GM12878 (cell line): Measurements from ENCODE around the gene BIK. TPM values are rescaled to one million over a fixed set of nuclear protein-coding genes. Genes with fewer than 3 reads are reported as not detected.

Source experiments
- ATAC-seq: fragments of 200-7000 bp; cut with Tn5 transposase; 3 replicates; pipeline ENCODE4 v1.9.1; 2020; ENCODE audit warnings: mild to moderate bottlenecking, moderate library complexity
- BruUV-seq: library from RNA; stranded (reverse); fragments of 400-500 nt; replicated peaks from 2 replicates; lab custom pipeline; 2021; lab: Mats Ljungman, UMichigan
- CTCF ChIA-PET: fragments of 300-600 bp; sonication (Branson Sonifier 250); formaldehyde crosslinking; extraction: SDS; loops from one replicate; lab custom pipeline; 2021; ENCODE audit warnings: inconsistent platforms; lab: Yijun Ruan, JAX
- POLR2A ChIA-PET: fragments of 350-600 bp; formaldehyde crosslinking; extraction: SDS; loops from one replicate; lab custom pipeline; 2021; ENCODE audit warnings: inconsistent platforms; lab: Charles Lee
- RAD21 ChIA-PET: fragments of 300-600 bp; sonication (Branson Sonifier 250); formaldehyde crosslinking; loops from one replicate; lab custom pipeline; 2023; ENCODE audit warnings: antibody characterized with exemption; ENCODE audit not compliant: unreplicated experiment; lab: Charles Lee
- SMC1A ChIA-PET: fragments of 300-600 bp; sonication (Branson Sonifier 250); formaldehyde crosslinking; loops from one replicate; lab custom pipeline; 2023; ENCODE audit not compliant: unreplicated experiment, uncharacterized antibody; lab: Charles Lee
- DNase-seq: peaks from one replicate; pipeline ENCODE4 v3.0.0-alpha.2; 2011; ENCODE audit warnings: low read depth, low spot score
- FAIRE-seq: peaks from 3 replicates; lab custom pipeline; 2011; peaks lifted over from hg19 to GRCh38; lab: Jason Lieb, UNC
- H2AFZ ChIP-seq: 2 replicates; pipeline ENCODE4 v1.6.0; 2011; ENCODE audit warnings: low read depth, low read length, control low read depth; ENCODE audit not compliant: control insufficient read depth
- H3K27ac ChIP-seq: 2 replicates; pipeline ENCODE4 v1.5.1; 2011; ENCODE audit warnings: control low read depth; ENCODE audit not compliant: control insufficient read depth, insufficient read depth
- H3K27me3 ChIP-seq, 2 experiments: replicated peaks in 1 of 2; 2 replicates each; pipeline versions ENCODE4 v1.6.0 to v1.6.1; 2011; ENCODE audit warnings: low read length in 1 of 2; ENCODE audit not compliant: control insufficient read depth in 2 of 2, insufficient read depth in 2 of 2
- H3K36me3 ChIP-seq, 2 experiments: 2 replicates each; pipeline ENCODE4 v1.5.1; 2011; ENCODE audit warnings: low read length in 1 of 2; ENCODE audit not compliant: control insufficient read depth in 2 of 2, insufficient read depth in 2 of 2
- H3K4me1 ChIP-seq: 2 replicates; pipeline ENCODE4 v1.6.1; 2011; ENCODE audit warnings: mild to moderate bottlenecking, low read length, moderate library complexity, mixed read lengths; ENCODE audit not compliant: control insufficient read depth, insufficient read depth
- H3K4me2 ChIP-seq: 2 replicates; pipeline ENCODE4 v1.6.0; 2011; ENCODE audit warnings: control low read depth; ENCODE audit not compliant: control insufficient read depth, insufficient read depth
- H3K4me3 ChIP-seq: fragments of 200-600 bp; sonication (generic); 2 replicates; pipeline ENCODE4 v1.5.1; 2016
- H3K79me2 ChIP-seq: 2 replicates; pipeline ENCODE4 v1.6.0; 2011; ENCODE audit warnings: low read length; ENCODE audit not compliant: control insufficient read depth, insufficient read depth
- H3K9ac ChIP-seq: 2 replicates; pipeline ENCODE4 v1.8.0; 2011; ENCODE audit warnings: low read length, control low read depth, mixed read lengths; ENCODE audit not compliant: control insufficient read depth, insufficient read depth
- H3K9me3 ChIP-seq: replicated peaks from 3 replicates; pipeline ENCODE4 v1.5.1; 2011; ENCODE audit warnings: mild to moderate bottlenecking, low read length; ENCODE audit not compliant: control insufficient read depth, insufficient read depth
- H4K20me1 ChIP-seq: 2 replicates; pipeline ENCODE4 v1.6.0; 2011; ENCODE audit not compliant: control insufficient read depth, insufficient read depth
- BCL11A ChIP-seq: IDR thresholded peaks from 2 replicates; pipeline ENCODE4 v1.6.1; 2011; ENCODE audit warnings: low read depth, low read length
- BRCA1 ChIP-seq: IDR thresholded peaks from 2 replicates; pipeline ENCODE4 v1.6.1; 2011; ENCODE audit warnings: low read depth, low read length, improper control_type of control experiment
- CBX5 ChIP-seq: sonication (generic); IDR thresholded peaks from 2 replicates; pipeline ENCODE4 v1.6.1; 2016; ENCODE audit warnings: low read depth, moderate library complexity, mild to moderate bottlenecking, inconsistent platforms
- CHD2 ChIP-seq: IDR thresholded peaks from 2 replicates; pipeline ENCODE4 v1.6.1; 2011; ENCODE audit warnings: low read depth, low read length, improper control_type of control experiment, borderline replicate concordance
- CREB1 ChIP-seq: IDR thresholded peaks from 2 replicates; pipeline ENCODE4 v1.6.1; 2012; ENCODE audit warnings: low read depth, mild to moderate bottlenecking, inconsistent platforms
- LARP7 ChIP-seq: fragments of 450-650 bp; IDR thresholded peaks from 2 replicates; pipeline ENCODE4 v1.6.1; 2017; ENCODE audit warnings: mild to moderate bottlenecking
- MTA2 ChIP-seq: fragments of 450-650 bp; IDR thresholded peaks from 2 replicates; pipeline ENCODE4 v1.6.1; 2016; ENCODE audit warnings: low read depth, mild to moderate bottlenecking, moderate library complexity
- POLR2AphosphoS5 ChIP-seq: IDR thresholded peaks from 2 replicates; pipeline ENCODE4 v1.6.1; 2011; ENCODE audit warnings: mild to moderate bottlenecking, low read length, inconsistent platforms
- POU2F2 ChIP-seq: IDR thresholded peaks from 3 replicates; pipeline ENCODE4 v1.6.1; 2011; ENCODE audit warnings: low read depth, mild to moderate bottlenecking, low read length, borderline replicate concordance
- RB1 ChIP-seq: fragments of 450-650 bp; formaldehyde crosslinking; IDR thresholded peaks from 2 replicates; pipeline ENCODE4 v1.6.1; 2017; ENCODE audit warnings: mild to moderate bottlenecking, borderline replicate concordance
- RCOR1 ChIP-seq: conservative IDR thresholded peaks from 2 replicates; pipeline ENCODE4 v1.6.1; 2012; ENCODE audit warnings: low read depth, low read length, improper control_type of control experiment
- SUZ12 ChIP-seq: fragments of 200-600 bp; sonication (generic); IDR thresholded peaks from one replicate; pipeline ENCODE4 v1.6.1; 2018; ENCODE audit warnings: antibody characterized with exemption, mild to moderate bottlenecking; ENCODE audit not compliant: unreplicated experiment
- ZNF384 ChIP-seq: IDR thresholded peaks from 2 replicates; pipeline ENCODE4 v1.6.1; 2012; ENCODE audit warnings: low read depth, mild to moderate bottlenecking, low read length, improper control_type of control experiment, borderline replicate concordance
- ZNF622 ChIP-seq: fragments of 450-650 bp; IDR thresholded peaks from 2 replicates; pipeline ENCODE4 v1.6.1; 2017; ENCODE audit warnings: mild to moderate bottlenecking, inconsistent platforms
- WGBS: methylation state at CpG from one replicate; pipeline ENCODE4 v1.1.6; 2016; ENCODE audit warnings: low lambda C conversion rate; ENCODE audit not compliant: insufficient replicate concordance, insufficient coverage; ENCODE audit errors: missing lambda C conversion rate; 5-methylcytosine and 5-hydroxymethylcytosine counted together
- in situ Hi-C: fragments of 300-500 bp; cut with MboI; formaldehyde crosslinking; loops from 9 replicates; pipeline ENCODE4 v1.14.3; 2018; ENCODE audit warnings: mixed read lengths
- intact Hi-C: fragments of 100-400 bp; cut with micrococcal nuclease; formaldehyde crosslinking; loops from one replicate; pipeline ENCODE4 v1.14.2; 2022; ENCODE audit not compliant: unreplicated experiment
- polyA plus RNA-seq, 11 experiments: library from polyadenylated mRNA; depleted of rRNA in 4 of 11; unstranded in 6 of 11; stranded (reverse) in 5 of 11; fragments of >200 nt; fragmentation: Nextera tagmentation in 4 of 11; fragmentation: Illumina TruSeq in 1 of 11; extraction: Ambion mirVana in 4 of 11; extraction: Trizol in 1 of 11; gene quantifications; 1 replicate in 1 of 11; 2 replicates in 10 of 11; pipeline versions ENCODE4 v1.2.1 to v1.2.3, GENCODE V29; 2011 to 2016; ENCODE audit warnings: inconsistent platforms in 2 of 11, missing spikeins in 2 of 11, low read depth in 1 of 11
- total RNA-seq, 4 experiments: library from RNA; depleted of rRNA in 3 of 4; stranded (reverse); fragments of >200 nt in 3 of 4; fragmentation: Illumina TruSeq in 1 of 4; extraction: Trizol in 1 of 4; gene quantifications; 2 replicates each; pipeline versions ENCODE4 v1.2.1 to v1.2.3, GENCODE V29; 2013 to 2021
- TF ChIP-seq, protein P1 (sequence below): fragments of 450-650 bp; formaldehyde crosslinking; IDR thresholded peaks from 2 replicates; pipeline ENCODE4 v1.5.0; 2022; ENCODE audit warnings: mild to moderate bottlenecking, missing genetic modification characterization
- TF ChIP-seq, protein P2 (sequence below): fragments of 150-350 bp; IDR thresholded peaks from 2 replicates; pipeline ENCODE4 v1.6.1; 2016; ENCODE audit warnings: low read depth, low read length
- TF ChIP-seq, protein P3 (sequence below): IDR thresholded peaks from 2 replicates; pipeline ENCODE4 v1.6.1; 2012; ENCODE audit warnings: low read depth, low read length, improper control_type of control experiment

The BIK gene
- total and polyA plus RNA-seq, 10 of the 15 experiments (the other 5 are each of a cell fraction or from before 2014, with no cell fraction given): 0.33 to 9.8 (median 3.9) TPM

DNA sequence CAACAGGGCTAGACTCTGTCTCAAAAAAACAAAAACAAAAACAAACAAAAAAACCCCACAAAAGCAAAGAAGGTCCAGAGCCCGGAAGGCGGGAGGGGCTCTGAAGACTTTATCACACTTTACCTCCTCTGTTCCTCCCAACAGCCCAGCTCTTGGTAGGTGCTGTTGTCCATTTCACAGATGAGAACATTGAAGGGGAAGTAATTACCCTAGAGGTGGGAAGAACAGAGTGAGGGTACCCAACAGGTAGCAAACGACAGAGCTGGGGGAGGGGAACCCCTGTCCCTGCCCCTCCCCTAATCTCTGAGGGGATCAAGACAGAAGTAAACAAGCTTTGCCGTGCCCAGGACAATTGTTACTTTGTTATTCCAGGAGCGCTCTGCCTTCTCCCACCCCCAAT lies 1.0 kb upstream of the BIK start:
- in situ Hi-C loops: no loop called here
- ChIA-PET POLR2A (no interaction called here), CTCF (interaction anchor here (0.6 to 1.1 kb wide), 2 partner anchors 27 to 32 kb away, joined by 3 to 5 read pairs; no protein-coding TSS in a partner anchor), RAD21 (no interaction called here), SMC1A (interaction anchor here (0.7 kb wide), 1 partner anchor 406 kb away, joined by 3 read pairs; no protein-coding TSS in a partner anchor)
- Histone ChIP-seq H3K4me2 (no peak overlapping the region), H2AFZ (no peak overlapping the region), H4K20me1 (no peaks in the 10 kb centered on the region), H3K4me1 (peaks cover 7% of the 10 kb centered on the region), H3K9ac (no peak overlapping the region), H3K27ac (no peak overlapping the region), H3K9me3 (no peaks in the 10 kb centered on the region), H3K79me2 (no peaks in the 10 kb centered on the region), H3K36me3 (no peaks in the 10 kb centered on the region)
- FAIRE-seq (no peak), DNase-seq (no peak)
- 75% methylated on average over 5 of the region's 5 CpGs for WGBS
- intact Hi-C loops: no loop called here
- no peak for TF ChIP-seq RB1
- TF ChIP-seq SUZ12: no peak
- TF ChIP-seq, protein P1, sequence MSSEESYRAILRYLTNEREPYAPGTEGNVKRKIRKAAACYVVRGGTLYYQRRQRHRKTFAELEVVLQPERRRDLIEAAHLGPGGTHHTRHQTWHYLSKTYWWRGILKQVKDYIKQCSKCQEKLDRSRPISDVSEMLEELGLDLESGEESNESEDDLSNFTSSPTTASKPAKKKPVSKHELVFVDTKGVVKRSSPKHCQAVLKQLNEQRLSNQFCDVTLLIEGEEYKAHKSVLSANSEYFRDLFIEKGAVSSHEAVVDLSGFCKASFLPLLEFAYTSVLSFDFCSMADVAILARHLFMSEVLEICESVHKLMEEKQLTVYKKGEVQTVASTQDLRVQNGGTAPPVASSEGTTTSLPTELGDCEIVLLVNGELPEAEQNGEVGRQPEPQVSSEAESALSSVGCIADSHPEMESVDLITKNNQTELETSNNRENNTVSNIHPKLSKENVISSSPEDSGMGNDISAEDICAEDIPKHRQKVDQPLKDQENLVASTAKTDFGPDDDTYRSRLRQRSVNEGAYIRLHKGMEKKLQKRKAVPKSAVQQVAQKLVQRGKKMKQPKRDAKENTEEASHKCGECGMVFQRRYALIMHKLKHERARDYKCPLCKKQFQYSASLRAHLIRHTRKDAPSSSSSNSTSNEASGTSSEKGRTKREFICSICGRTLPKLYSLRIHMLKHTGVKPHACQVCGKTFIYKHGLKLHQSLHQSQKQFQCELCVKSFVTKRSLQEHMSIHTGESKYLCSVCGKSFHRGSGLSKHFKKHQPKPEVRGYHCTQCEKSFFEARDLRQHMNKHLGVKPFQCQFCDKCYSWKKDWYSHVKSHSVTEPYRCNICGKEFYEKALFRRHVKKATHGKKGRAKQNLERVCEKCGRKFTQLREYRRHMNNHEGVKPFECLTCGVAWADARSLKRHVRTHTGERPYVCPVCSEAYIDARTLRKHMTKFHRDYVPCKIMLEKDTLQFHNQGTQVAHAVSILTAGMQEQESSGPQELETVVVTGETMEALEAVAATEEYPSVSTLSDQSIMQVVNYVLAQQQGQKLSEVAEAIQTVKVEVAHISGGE (CRISPR knock-in tag): no peak
- TF ChIP-seq, protein P2, sequence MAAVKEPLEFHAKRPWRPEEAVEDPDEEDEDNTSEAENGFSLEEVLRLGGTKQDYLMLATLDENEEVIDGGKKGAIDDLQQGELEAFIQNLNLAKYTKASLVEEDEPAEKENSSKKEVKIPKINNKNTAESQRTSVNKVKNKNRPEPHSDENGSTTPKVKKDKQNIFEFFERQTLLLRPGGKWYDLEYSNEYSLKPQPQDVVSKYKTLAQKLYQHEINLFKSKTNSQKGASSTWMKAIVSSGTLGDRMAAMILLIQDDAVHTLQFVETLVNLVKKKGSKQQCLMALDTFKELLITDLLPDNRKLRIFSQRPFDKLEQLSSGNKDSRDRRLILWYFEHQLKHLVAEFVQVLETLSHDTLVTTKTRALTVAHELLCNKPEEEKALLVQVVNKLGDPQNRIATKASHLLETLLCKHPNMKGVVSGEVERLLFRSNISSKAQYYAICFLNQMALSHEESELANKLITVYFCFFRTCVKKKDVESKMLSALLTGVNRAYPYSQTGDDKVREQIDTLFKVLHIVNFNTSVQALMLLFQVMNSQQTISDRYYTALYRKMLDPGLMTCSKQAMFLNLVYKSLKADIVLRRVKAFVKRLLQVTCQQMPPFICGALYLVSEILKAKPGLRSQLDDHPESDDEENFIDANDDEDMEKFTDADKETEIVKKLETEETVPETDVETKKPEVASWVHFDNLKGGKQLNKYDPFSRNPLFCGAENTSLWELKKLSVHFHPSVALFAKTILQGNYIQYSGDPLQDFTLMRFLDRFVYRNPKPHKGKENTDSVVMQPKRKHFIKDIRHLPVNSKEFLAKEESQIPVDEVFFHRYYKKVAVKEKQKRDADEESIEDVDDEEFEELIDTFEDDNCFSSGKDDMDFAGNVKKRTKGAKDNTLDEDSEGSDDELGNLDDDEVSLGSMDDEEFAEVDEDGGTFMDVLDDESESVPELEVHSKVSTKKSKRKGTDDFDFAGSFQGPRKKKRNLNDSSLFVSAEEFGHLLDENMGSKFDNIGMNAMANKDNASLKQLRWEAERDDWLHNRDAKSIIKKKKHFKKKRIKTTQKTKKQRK: no peak
- TF ChIP-seq MTA2: no peak
- no peak for TF ChIP-seq CBX5
- no peak for TF ChIP-seq BRCA1
- TF ChIP-seq POU2F2: no peak
- TF ChIP-seq LARP7: no peak
- TF ChIP-seq CREB1: no peak
- no peak for TF ChIP-seq ZNF384
- TF ChIP-seq BCL11A: no peak
- no peak for TF ChIP-seq POLR2AphosphoS5
- TF ChIP-seq, protein P3, sequence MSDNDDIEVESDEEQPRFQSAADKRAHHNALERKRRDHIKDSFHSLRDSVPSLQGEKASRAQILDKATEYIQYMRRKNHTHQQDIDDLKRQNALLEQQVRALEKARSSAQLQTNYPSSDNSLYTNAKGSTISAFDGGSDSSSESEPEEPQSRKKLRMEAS: no peak
- no peak for TF ChIP-seq CHD2
- no peak for TF ChIP-seq ZNF622
- TF ChIP-seq RCOR1: no peak
- TF ChIP-seq, all 136 proteins: peak for 0
- peaks cover 0 to 3% of the 10 kb centered on the region in 2 experiments; a peak in 3 of 4 replicates for H3K27me3 ChIP-seq
- BruUV-seq: no TSS peak
- no peak for ATAC-seq
- H3K4me3 ChIP-seq: no peak overlapping the region
